Embryonic facial prominence (tissue), 1 donor: Measurements from ENCODE around the gene FGF11.

Source experiments
- DNase-seq: peaks from one replicate; pipeline ENCODE4 v3.0.0-alpha.2; 2016; ENCODE audit errors: extremely low spot score

Gene FGF11

GRCh38 chr17:7408252-7408727 lies 31.0 kb upstream of the FGF11 start:
- no peak for DNase-seq

GRCh38 chr17:7408863-7409262 lies 30.4 kb upstream of the FGF11 start:
- DNase-seq: no peak

GRCh38 chr17:7409716-7410115 lies 29.6 kb upstream of the FGF11 start:
- no peak for DNase-seq

- DNase-seq: no peak
Measured at GRCh38 chr17:7410634-7411426, 28.5 kb upstream of the FGF11 start.

- DNase-seq: no peak
Measured at GRCh38 chr17:7411427-7411750, 27.9 kb upstream of the FGF11 start.

- no peak for DNase-seq
Measured at GRCh38 chr17:7413346-7413985, 25.8 kb upstream of the FGF11 start.

GRCh38 chr17:7414837-7415236 lies 24.5 kb upstream of the FGF11 start:
- no peak for DNase-seq

- no peak for DNase-seq
Measured at GRCh38 chr17:7415784-7416183, 23.5 kb upstream of the FGF11 start.

- DNase-seq: no peak
Measured at GRCh38 chr17:7416323-7416722, 23.0 kb upstream of the FGF11 start.

- no peak for DNase-seq
Measured at GRCh38 chr17:7417056-7417655, 22.2 kb upstream of the FGF11 start.

GRCh38 chr17:7418472-7419152 lies 20.7 kb upstream of the FGF11 start:
- DNase-seq: no peak

GRCh38 chr17:7419819-7420610 lies 19.3 kb upstream of the FGF11 start, which contains the start of gene SPEM1:
TSS of gene SPEM1 (plus strand) at chr17:7420324. CDS start at chr17:7420385, 61 bp downstream.
- DNase-seq: no peak

GRCh38 chr17:7421186-7421585 lies 18.1 kb upstream of the FGF11 start:
- DNase-seq: no peak

GRCh38 chr17:7423679-7424078 lies 15.6 kb upstream of the FGF11 start:
- no peak for DNase-seq

- DNase-seq: no peak
Measured at GRCh38 chr17:7425316-7425715, 14.0 kb upstream of the FGF11 start, which contains the start of gene SPEM2. TSS of gene SPEM2 (plus strand) at chr17:7425616. CDS start at chr17:7425689, 73 bp downstream.

GRCh38 chr17:7425756-7426155 lies 13.6 kb upstream of the FGF11 start:
- no peak for DNase-seq

- DNase-seq: no peak
Measured at GRCh38 chr17:7426203-7426863, 13.0 kb upstream of the FGF11 start.

- DNase-seq: no peak
Measured at GRCh38 chr17:7426896-7427489, 12.3 kb upstream of the FGF11 start.

- no peak for DNase-seq
Measured at GRCh38 chr17:7427549-7427948, 11.8 kb upstream of the FGF11 start.

GRCh38 chr17:7428557-7428956 lies 10.8 kb upstream of the FGF11 start, which contains the start of gene SPEM3:
TSS of gene SPEM3 (plus strand) at chr17:7428857. CDS start at chr17:7428903, 46 bp downstream.
- no peak for DNase-seq
